MCF 10A (cell line): ENCODE measurements around the gene KCNA1. TPM values are rescaled to one million over a fixed set of nuclear protein-coding genes. Genes with fewer than 3 reads are reported as not detected.

Experiments
- Bru-seq: library from RNA; stranded (reverse); fragments of 400-500 nt; gene quantifications from one replicate; lab custom pipeline; 2021; lab: Mats Ljungman, UMichigan
- BruChase-seq, 2 experiments: library from RNA; stranded (reverse); fragments of 400-500 nt; gene quantifications; one replicate each; lab custom pipeline; 2021; lab: Mats Ljungman, UMichigan
- BruUV-seq: library from RNA; stranded (reverse); fragments of 400-500 nt; replicated peaks from 2 replicates; lab custom pipeline; 2021; lab: Mats Ljungman, UMichigan
- CTCF ChIA-PET: fragments of 300-600 bp; sonication (Branson Sonifier 250); formaldehyde crosslinking; extraction: SDS; loops from one replicate; lab custom pipeline; 2021; ENCODE audit warnings: antibody characterized with exemption, inconsistent platforms; lab: Yijun Ruan, JAX
- POLR2A ChIA-PET: fragments of 300-600, 350-650 bp; sonication (Branson Sonifier 250); formaldehyde crosslinking; extraction: SDS; loops from one replicate; lab custom pipeline; 2020; ENCODE audit warnings: antibody characterized with exemption, inconsistent platforms; lab: Yijun Ruan, JAX
- DNase-seq: peaks from one replicate; pipeline ENCODE4 v3.0.0-alpha.2; 2018; ENCODE audit not compliant: unreplicated experiment
- H3K27ac Mint-ChIP-seq: one replicate; pipeline ENCODE4 v1.8.0; 2022; ENCODE audit warnings: mild to moderate bottlenecking, low read depth, mixed read lengths; ENCODE audit not compliant: unreplicated experiment
- H3K27me3 Mint-ChIP-seq: one replicate; pipeline ENCODE4 v1.8.0; 2022; ENCODE audit warnings: mixed read lengths; ENCODE audit not compliant: insufficient read depth, unreplicated experiment
- H3K36me3 Mint-ChIP-seq: one replicate; pipeline ENCODE4 v1.8.0; 2022; ENCODE audit warnings: mild to moderate bottlenecking, moderate library complexity, mixed read lengths; ENCODE audit not compliant: insufficient read depth, unreplicated experiment
- H3K4me1 Mint-ChIP-seq: one replicate; pipeline ENCODE4 v1.8.0; 2022; ENCODE audit warnings: mixed read lengths; ENCODE audit not compliant: insufficient read depth, unreplicated experiment
- H3K4me3 Mint-ChIP-seq: one replicate; pipeline ENCODE4 v1.8.0; 2022; ENCODE audit warnings: mild to moderate bottlenecking, moderate library complexity, mixed read lengths; ENCODE audit not compliant: unreplicated experiment
- H3K9me3 Mint-ChIP-seq: one replicate; pipeline ENCODE4 v1.8.0; 2022; ENCODE audit warnings: mixed read lengths; ENCODE audit not compliant: unreplicated experiment
- CTCF ChIP-seq: fragments of 200-600 bp; IDR thresholded peaks from one replicate; pipeline ENCODE4 v1.8.0; 2022; ENCODE audit warnings: antibody characterized with exemption, mild to moderate bottlenecking; ENCODE audit not compliant: unreplicated experiment
- intact Hi-C: fragments of 100-400 bp; cut with micrococcal nuclease; formaldehyde crosslinking; loops from 2 replicates; pipeline ENCODE4 v1.14.1; 2022
- long read RNA-seq: library from polyadenylated mRNA; stranded (forward); transcript quantifications from one replicate; pipeline ENCODE4 v2.0.0, GENCODE V29; 2022
- total RNA-seq: library from RNA; stranded (reverse); gene quantifications from 2 replicates; pipeline ENCODE4 v1.2.3, GENCODE V29; 2022

KCNA1 gene
- total RNA-seq = not detected in 2 replicates
- not detected for Bru-seq, nascent RNA
- not detected for BruChase-seq, experiment 1, labeled RNA remaining after a 6-hour chase
- not detected for BruChase-seq, experiment 2, labeled RNA remaining after a 2-hour chase
- long read RNA-seq = 0 reads

GRCh38 chr12:4909734-4910501 lies at the start of gene KCNA1:
TSS of gene KCNA1 (plus strand) at chr12:4909905. CDS start at chr12:4911379, 1,474 bp downstream.
- Mint-ChIP-seq H3K4me3 (no peak within 1 kb of the TSS), H3K4me1 (no peaks in the 10 kb centered on the region), H3K27ac (no peak within 1 kb of the TSS), H3K9me3 (peaks cover 8% of the 10 kb centered on the region), H3K36me3 (no peaks in the 10 kb centered on the region), H3K27me3 (no peaks in the 10 kb centered on the region)
- intact Hi-C loops = no loop called here
- no peak for TF ChIP-seq CTCF
- DNase-seq = no peak
- no TSS peak for BruUV-seq
- CTCF ChIA-PET = interaction anchor here (0.6 to 0.7 kb wide), 2 partner anchors 76 to 174 kb away, joined by 3 to 4 read pairs; no protein-coding TSS in a partner anchor
- POLR2A ChIA-PET = no interaction called here

- CTCF ChIA-PET = interaction anchor here (0.8 to 8.1 kb wide), 4 partner anchors 12 to 161 kb away, joined by 3 to 90 read pairs (median 4); no protein-coding TSS in a partner anchor
- no peak for TF ChIP-seq CTCF
- no TSS peak for BruUV-seq
- Mint-ChIP-seq H3K4me3 (no peak overlapping the region), H3K27ac (no peak overlapping the region), H3K9me3 (no peaks in the 10 kb centered on the region), H3K36me3 (no peaks in the 10 kb centered on the region), H3K27me3 (peaks cover 49% of the 10 kb centered on the region), H3K4me1 (no peaks in the 10 kb centered on the region)
- POLR2A ChIA-PET = no interaction called here
- DNase-seq = no peak
- intact Hi-C loops = no loop called here
Measured at GRCh38 chr12:4860741-4861140, 49.0 kb upstream of the KCNA1 start.

- no peak for DNase-seq
Measured at GRCh38 chr12:4862809-4863208, 46.9 kb upstream of the KCNA1 start.

More at GRCh38 chr12:4862809-4863208, 46.9 kb upstream of the KCNA1 start:
- H3K27me3 Mint-ChIP-seq = peaks cover 46% of the 10 kb centered on the region
- BruUV-seq = no TSS peak
- H3K27ac Mint-ChIP-seq = no peak overlapping the region
- intact Hi-C loops = no loop called here
- H3K9me3 Mint-ChIP-seq = no peaks in the 10 kb centered on the region
- CTCF ChIA-PET = interaction anchor here (0.8 to 1.4 kb wide), 5 partner anchors 8 to 1126 kb away, joined by 3 to 4 read pairs (median 4); no protein-coding TSS in a partner anchor
- H3K36me3 Mint-ChIP-seq = no peaks in the 10 kb centered on the region
- TF ChIP-seq CTCF = no peak
- no peaks in the 10 kb centered on the region for H3K4me1 Mint-ChIP-seq
- H3K4me3 Mint-ChIP-seq = no peak overlapping the region
- POLR2A ChIA-PET = no interaction called here
